ENCODE measurements around the gene CPT1B.

GRCh38 chr22:50595189-50595588 lies 17.0 kb upstream of the CPT1B start:
- TF ChIP-seq CTCF (IDR thresholded peaks at IDR 0.05 in 4 of 5, conservative IDR thresholded peaks at IDR 0.05 in 1 of 5): no peak
- TF ChIP-seq POLR2A (IDR thresholded peaks at IDR 0.05): no peak
